ENCODE data around the gene TNNI2.

The TNNI2 gene

GRCh38 chr11:1834779-1835670 lies 3.8 kb upstream of the TNNI2 start, which contains the start of gene SYT8:
TSS of gene SYT8 (plus strand) at chr11:1834990. CDS start at chr11:1835106, 116 bp downstream.
- no peak for DNase-seq

GRCh38 chr11:1835671-1836010 lies 3.1 kb upstream of the TNNI2 start:
- no peak for DNase-seq

DNA sequence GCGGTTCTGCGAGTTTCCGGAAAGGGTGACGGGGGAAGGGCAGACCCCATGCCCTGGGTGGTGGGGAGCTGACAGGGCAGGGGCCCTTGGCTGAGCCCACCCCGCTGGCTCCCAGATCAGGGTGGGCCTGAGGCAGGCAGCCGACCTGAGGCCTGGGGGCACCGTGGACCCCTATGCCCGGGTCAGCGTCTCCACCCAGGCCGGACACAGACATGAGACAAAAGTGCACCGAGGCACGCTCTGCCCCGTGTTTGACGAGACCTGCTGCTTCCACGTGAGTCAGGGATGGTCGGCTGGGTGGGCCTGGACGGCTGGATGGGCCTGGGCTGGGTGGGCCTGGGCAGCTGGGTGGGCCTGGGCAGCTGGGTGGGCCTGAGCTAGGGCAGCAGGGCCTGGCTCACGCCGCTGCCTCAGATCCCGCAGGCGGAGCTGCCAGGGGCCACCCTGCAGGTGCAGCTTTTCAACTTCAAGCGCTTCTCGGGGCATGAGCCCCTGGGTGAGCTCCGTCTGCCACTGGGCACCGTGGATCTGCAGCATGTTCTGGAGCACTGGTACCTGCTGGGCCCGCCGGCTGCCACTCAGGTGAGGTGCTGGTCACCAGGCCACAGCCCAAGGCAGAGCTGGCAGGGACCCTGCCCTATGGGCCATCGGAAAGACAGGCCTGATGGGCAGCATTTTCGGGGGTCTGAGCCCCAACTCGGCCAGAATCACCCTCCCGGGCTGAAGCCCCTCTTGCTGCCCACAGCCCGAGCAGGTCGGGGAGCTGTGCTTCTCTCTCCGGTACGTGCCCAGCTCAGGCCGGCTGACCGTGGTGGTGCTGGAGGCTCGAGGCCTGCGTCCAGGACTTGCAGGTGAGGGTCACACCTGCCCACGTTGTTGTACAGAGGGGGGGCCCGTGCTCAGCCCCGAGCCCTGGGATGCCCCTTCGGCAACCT lies 2.5 kb upstream of the TNNI2 start:
- DNase-seq: no peak

- DNase-seq: peak; percentile 84 to 88
Measured at GRCh38 chr11:1837171-1838076, 1.4 kb upstream of the TNNI2 start.

GRCh38 chr11:1838077-1838425 lies 730 bp upstream of the TNNI2 start:
- no peak for DNase-seq

DNA sequence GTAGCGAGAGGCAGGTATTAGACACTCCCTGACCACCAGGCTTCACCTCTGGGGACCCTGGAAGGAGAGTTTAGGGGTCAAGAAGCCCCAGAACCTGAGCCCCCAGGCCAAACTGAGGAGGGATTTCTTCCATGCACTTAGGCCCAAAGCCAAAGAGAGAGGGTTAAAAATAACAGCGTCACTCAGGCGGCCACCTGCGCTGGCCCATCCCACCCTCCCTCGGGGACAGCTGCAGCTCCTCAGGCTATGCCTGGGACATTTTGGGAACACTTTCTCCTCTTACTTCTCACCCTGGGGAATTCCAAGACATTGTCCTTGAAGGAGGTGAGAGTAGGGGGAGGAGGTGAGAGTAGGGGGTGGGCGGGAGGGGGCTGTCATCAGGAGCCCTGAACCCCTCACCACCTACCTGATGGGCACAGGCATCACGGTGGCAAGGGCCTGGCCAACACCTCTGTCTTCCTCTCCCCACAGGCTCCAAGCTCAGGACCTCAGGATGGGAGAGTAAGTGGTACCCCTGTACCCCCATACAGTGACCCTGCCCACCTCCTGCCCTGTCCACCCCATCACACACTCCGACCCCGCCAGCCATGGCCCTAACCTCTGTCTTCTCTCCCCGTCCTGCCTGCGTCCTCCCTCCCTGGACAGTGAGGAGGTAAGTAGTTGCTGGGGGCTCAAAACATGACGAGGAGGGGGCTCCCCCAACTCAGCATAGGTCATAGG lies 583 bp downstream of the TNNI2 start:
- no peak for DNase-seq

DNA sequence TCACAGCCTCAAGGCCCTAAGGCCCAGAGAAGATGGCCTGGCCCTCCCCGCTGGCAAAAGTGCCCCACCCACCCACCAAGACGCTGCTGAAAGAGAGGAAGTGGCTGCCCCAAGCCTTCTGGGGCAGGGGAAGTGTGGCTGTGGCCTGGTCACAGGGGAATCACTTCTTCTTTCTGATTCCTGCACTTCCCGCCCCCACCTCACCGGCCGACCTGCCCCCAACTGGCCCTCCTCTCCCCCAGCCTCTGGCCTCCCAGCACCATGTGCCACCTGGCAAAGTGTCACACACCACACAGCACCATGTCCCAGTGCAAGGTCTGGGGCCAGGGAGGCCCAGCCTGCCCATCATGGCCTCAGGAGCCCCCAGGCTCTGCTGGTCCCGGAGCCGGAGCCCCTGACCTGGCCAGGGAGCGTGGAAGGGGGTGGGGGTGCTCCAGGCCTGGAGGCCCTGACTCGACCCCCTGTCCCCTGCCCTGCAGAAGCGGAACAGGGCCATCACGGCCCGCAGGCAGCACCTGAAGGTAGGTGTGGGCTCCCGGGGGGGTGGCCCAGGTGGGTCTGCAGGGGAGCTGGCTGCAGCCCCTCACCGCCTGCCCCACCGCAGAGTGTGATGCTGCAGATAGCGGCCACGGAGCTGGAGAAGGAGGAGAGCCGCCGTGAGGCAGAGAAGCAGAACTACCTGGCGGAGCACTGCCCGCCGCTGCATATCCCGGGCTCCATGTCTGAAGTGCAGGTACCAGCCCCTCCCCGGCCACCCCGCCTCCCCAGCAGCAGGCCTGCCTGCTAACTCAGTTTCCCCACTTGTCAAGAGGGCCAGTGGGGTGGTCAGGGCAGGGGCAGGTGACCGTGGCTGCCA lies 1.4 kb downstream of the TNNI2 start:
- DNase-seq: peak in 1 of 2 donors; percentile 81

DNA sequence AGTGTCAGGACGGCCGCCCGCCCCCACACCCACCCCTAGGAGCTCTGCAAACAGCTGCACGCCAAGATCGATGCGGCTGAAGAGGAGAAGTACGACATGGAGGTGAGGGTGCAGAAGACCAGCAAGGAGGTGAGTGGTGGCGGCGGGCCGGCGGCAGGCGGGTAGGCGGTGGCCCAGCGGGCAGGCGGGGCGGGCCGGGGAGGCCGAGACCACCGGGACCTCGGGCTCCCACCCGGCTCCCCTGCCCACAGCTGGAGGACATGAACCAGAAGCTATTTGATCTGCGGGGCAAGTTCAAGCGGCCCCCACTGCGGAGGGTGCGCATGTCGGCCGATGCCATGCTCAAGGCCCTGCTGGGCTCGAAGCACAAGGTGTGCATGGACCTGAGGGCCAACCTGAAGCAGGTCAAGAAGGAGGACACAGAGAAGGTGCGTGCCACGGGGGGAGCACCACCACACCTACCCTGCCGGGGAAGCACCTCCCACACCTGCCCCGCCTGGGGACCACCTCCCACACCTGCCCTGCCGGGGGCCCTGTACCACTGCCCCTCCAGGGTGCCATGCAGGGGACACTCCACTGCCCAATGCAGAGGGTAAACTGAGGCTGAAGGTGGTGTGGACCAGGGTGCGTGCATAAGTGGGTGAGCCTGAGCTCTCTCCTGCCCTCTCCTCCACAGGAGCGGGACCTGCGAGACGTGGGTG lies 2.1 kb downstream of the TNNI2 start:
- DNase-seq: no peak

GRCh38 chr11:1841511-1842148 lies 2.8 kb downstream of the TNNI2 start:
- no peak for DNase-seq

- no peak for DNase-seq
Measured at GRCh38 chr11:1842149-1843097, 3.6 kb downstream of the TNNI2 start.

DNA sequence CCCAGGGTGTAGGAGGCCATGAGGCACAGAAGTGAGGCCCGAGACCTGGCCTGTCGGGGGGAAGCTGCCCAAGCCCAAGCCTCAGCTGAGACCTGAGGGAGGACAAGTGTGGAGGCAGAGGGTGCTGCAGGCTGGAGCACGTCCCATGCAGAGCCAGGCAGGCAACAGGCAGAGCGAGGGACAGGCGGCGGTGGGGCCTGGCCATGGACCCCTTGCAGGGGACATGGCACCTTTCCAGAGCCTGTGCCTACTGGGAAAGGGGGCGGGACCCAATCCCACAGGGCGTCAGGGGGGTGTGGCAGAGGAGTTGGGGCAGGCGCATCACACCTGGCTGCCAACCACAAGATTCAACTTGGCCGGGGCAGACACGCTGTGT lies 4.3 kb downstream of the TNNI2 start:
- no peak for DNase-seq

DNA sequence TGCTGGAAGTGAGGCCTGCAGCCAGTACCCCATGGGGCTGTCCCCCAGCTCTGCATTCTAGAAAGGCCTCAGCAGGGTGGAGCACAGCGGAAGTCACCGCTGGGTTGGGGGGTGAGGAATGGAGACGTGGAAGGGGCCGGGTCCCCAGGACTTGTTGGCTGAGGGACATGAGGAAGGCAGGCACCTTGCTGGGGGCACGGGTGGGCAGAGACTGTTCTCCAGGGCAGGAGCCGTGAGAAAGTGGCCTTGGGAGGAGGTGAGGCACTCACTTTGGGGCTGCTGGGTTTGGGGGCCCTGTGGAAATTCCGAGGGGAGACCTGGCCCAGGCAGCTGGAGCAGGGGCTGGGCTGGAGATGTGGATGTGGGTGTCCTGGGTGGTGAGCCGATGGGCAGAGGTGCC lies 5.0 kb downstream of the TNNI2 start:
- no peak for DNase-seq

- peak; percentile 64 to 82 for DNase-seq
Measured at GRCh38 chr11:1844221-1845094, 5.7 kb downstream of the TNNI2 start.

GRCh38 chr11:1845095-1845429 lies 6.3 kb downstream of the TNNI2 start:
- no peak for DNase-seq

GRCh38 chr11:1845561-1846452 lies 7.0 kb downstream of the TNNI2 start:
- peak; percentile 42 to 51 for DNase-seq

DNA sequence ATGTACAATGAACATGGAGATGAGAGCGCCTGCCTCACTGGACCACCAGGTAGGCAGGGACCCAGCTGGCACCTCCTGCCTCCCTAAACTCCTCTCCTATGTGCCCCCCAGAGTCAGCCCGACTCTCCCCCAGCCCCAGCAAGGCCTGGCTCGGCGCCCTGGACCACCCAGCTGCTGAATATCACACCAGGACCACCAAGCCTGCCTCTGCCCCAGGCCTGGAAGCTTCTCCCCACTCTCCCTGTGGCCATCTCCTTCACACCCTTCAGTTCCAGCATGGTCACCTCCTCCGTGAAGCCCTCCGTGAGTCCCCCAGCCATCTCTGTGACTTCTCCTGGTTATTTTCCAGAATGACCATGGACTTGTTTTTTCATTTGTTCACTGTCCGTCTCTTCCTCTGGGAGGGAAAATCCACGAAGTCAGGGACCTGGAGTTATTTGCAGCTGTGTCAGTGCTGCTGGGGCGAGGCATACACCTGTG lies 7.7 kb downstream of the TNNI2 start:
- no peak for DNase-seq

Measured in CD4-positive, alpha-beta T cell treated with Interleukin-1 beta for 1 hour (primary cell).